WTC11 (cell line): Measurements from ENCODE around the gene ALCAM. TPM values are rescaled to one million over a fixed set of nuclear protein-coding genes. Genes with fewer than 3 reads are reported as not detected.

Experiments
- ATF1 ChIP-seq: sonication (generic); formaldehyde crosslinking; IDR thresholded peaks from 2 replicates; pipeline ENCODE4 v1.8.1; 2023; ENCODE audit warnings: mild to moderate bottlenecking, moderate library complexity, missing genetic modification reagents
- CREM ChIP-seq: sonication (generic); formaldehyde crosslinking; IDR thresholded peaks from 2 replicates; pipeline ENCODE4 v1.8.1; 2022; ENCODE audit warnings: mild to moderate bottlenecking, missing genetic modification reagents, moderate library complexity
- ESRRA ChIP-seq: sonication (generic); formaldehyde crosslinking; IDR thresholded peaks from 2 replicates; pipeline ENCODE4 v1.8.1; 2022; ENCODE audit warnings: mild to moderate bottlenecking, missing genetic modification reagents, borderline replicate concordance
- FOXP1 ChIP-seq: sonication (generic); formaldehyde crosslinking; IDR thresholded peaks from 2 replicates; pipeline ENCODE4 v1.8.0; 2022; ENCODE audit warnings: missing genetic modification reagents, mild to moderate bottlenecking, moderate library complexity, borderline replicate concordance
- IRF2 ChIP-seq: sonication (generic); formaldehyde crosslinking; IDR thresholded peaks from 2 replicates; pipeline ENCODE4 v1.8.0; 2022; ENCODE audit warnings: low read depth, missing genetic modification reagents, borderline replicate concordance
- MYBL2 ChIP-seq: sonication (generic); formaldehyde crosslinking; IDR thresholded peaks from 2 replicates; pipeline ENCODE4 v1.8.1; 2023; ENCODE audit warnings: mild to moderate bottlenecking, moderate library complexity, missing genetic modification reagents
- NFE2L1 ChIP-seq: sonication (generic); formaldehyde crosslinking; IDR thresholded peaks from 2 replicates; pipeline ENCODE4 v1.8.1; 2023; ENCODE audit warnings: missing genetic modification reagents
- OVOL2 ChIP-seq: fragments of 250-450 bp; sonication (Bioruptor Pico); IDR thresholded peaks from 2 replicates; pipeline ENCODE4 v1.9.0; 2021; ENCODE audit warnings: mild to moderate bottlenecking, borderline replicate concordance
- PRRX2 ChIP-seq: fragments of 250-450 bp; sonication (Bioruptor Pico); IDR thresholded peaks from 2 replicates; pipeline ENCODE4 v1.8.0; 2021; ENCODE audit warnings: mild to moderate bottlenecking
- TEAD1 ChIP-seq: sonication (generic); formaldehyde crosslinking; IDR thresholded peaks from 2 replicates; pipeline ENCODE4 v1.8.0; 2022; ENCODE audit warnings: mild to moderate bottlenecking, missing genetic modification reagents
- TP53 ChIP-seq: sonication (generic); formaldehyde crosslinking; IDR thresholded peaks from 2 replicates; pipeline ENCODE4 v1.8.1; 2023; ENCODE audit warnings: mild to moderate bottlenecking, missing genetic modification reagents
- USF2 ChIP-seq: sonication (generic); formaldehyde crosslinking; IDR thresholded peaks from 2 replicates; pipeline ENCODE4 v1.8.1; 2023; ENCODE audit warnings: mild to moderate bottlenecking, missing genetic modification reagents, moderate library complexity
- ZBTB43 ChIP-seq: sonication (generic); formaldehyde crosslinking; IDR thresholded peaks from 2 replicates; pipeline ENCODE4 v1.8.1; 2023; ENCODE audit warnings: mild to moderate bottlenecking, missing genetic modification reagents
- ZMAT4 ChIP-seq: fragments of 250-450 bp; sonication (Bioruptor Pico); IDR thresholded peaks from 2 replicates; pipeline ENCODE4 v1.9.0; 2021; ENCODE audit warnings: mild to moderate bottlenecking
- ZNF281 ChIP-seq: sonication (generic); formaldehyde crosslinking; IDR thresholded peaks from 2 replicates; pipeline ENCODE4 v1.8.0; 2023; ENCODE audit warnings: mild to moderate bottlenecking, missing genetic modification reagents
- ZNF396 ChIP-seq: fragments of 250-450 bp; sonication (Bioruptor Pico); IDR thresholded peaks from 2 replicates; pipeline ENCODE4 v1.8.0; 2021; ENCODE audit warnings: mild to moderate bottlenecking, moderate library complexity, borderline replicate concordance
- total RNA-seq: library from RNA; stranded (reverse); gene quantifications from 3 replicates; pipeline ENCODE4 v1.2.3, GENCODE V29; 2021
- TF ChIP-seq, protein P1 (sequence below): sonication (generic); formaldehyde crosslinking; IDR thresholded peaks from 2 replicates; pipeline ENCODE4 v1.8.1; 2023; ENCODE audit warnings: mild to moderate bottlenecking, missing genetic modification reagents, borderline replicate concordance
- TF ChIP-seq, protein P2 (sequence below): fragments of 250-450 bp; sonication (Bioruptor Pico); IDR thresholded peaks from 2 replicates; pipeline ENCODE4 v1.9.0; 2021; ENCODE audit warnings: mild to moderate bottlenecking, borderline replicate concordance
- TF ChIP-seq, protein P3 (sequence below): fragments of 250-450 bp; sonication (Bioruptor Pico); IDR thresholded peaks from 2 replicates; pipeline ENCODE4 v2.1.2; 2022; ENCODE audit warnings: mild to moderate bottlenecking, moderate library complexity

Gene ALCAM
- total RNA-seq, 1 experiment from 2014 or later: 30.7 TPM

DNA sequence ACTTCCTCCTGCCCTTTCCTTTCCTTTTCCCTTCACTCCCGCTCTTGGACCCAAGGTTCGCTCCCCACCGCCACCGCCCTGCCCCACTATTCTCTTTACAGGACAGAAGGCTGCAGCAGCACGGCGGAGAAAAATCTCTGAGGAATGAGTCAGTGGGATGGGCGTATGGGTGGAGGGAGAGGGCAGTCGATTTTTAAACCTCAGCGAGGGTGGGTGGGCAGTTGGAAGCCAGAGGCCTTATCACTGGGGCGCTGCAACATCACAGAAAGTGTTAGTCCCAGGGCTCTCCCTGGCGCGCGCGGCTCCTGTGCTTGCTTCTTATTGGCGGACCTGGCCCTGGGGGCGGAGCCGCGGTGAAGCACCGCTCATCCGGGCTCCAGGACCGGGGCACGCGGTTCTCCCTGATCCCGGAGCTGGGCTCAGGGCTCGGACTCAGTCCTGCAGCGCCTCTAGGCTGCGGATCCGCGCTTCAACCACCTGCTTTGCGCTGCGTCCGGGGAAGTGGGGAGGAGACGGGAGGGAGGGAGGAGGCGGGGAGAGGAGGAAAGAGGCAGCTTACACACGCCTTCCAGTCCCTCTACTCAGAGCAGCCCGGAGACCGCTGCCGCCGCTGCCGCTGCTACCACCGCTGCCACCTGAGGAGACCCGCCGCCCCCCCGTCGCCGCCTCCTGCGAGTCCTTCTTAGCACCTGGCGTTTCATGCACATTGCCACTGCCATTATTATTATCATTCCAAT, at the start of gene ALCAM (continued):
- TF ChIP-seq, protein P1, sequence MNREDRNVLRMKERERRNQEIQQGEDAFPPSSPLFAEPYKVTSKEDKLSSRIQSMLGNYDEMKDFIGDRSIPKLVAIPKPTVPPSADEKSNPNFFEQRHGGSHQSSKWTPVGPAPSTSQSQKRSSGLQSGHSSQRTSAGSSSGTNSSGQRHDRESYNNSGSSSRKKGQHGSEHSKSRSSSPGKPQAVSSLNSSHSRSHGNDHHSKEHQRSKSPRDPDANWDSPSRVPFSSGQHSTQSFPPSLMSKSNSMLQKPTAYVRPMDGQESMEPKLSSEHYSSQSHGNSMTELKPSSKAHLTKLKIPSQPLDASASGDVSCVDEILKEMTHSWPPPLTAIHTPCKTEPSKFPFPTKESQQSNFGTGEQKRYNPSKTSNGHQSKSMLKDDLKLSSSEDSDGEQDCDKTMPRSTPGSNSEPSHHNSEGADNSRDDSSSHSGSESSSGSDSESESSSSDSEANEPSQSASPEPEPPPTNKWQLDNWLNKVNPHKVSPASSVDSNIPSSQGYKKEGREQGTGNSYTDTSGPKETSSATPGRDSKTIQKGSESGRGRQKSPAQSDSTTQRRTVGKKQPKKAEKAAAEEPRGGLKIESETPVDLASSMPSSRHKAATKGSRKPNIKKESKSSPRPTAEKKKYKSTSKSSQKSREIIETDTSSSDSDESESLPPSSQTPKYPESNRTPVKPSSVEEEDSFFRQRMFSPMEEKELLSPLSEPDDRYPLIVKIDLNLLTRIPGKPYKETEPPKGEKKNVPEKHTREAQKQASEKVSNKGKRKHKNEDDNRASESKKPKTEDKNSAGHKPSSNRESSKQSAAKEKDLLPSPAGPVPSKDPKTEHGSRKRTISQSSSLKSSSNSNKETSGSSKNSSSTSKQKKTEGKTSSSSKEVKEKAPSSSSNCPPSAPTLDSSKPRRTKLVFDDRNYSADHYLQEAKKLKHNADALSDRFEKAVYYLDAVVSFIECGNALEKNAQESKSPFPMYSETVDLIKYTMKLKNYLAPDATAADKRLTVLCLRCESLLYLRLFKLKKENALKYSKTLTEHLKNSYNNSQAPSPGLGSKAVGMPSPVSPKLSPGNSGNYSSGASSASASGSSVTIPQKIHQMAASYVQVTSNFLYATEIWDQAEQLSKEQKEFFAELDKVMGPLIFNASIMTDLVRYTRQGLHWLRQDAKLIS: no peak
- TF ChIP-seq OVOL2 (CRISPR knock-in tag): no peak
- peak; percentile 92 for TF ChIP-seq MYBL2 (CRISPR knock-in tag)
- peak; percentile 69; the same call in 1 of the 2 replicates for TF ChIP-seq TP53 (CRISPR knock-in tag)
- TF ChIP-seq, protein P2, sequence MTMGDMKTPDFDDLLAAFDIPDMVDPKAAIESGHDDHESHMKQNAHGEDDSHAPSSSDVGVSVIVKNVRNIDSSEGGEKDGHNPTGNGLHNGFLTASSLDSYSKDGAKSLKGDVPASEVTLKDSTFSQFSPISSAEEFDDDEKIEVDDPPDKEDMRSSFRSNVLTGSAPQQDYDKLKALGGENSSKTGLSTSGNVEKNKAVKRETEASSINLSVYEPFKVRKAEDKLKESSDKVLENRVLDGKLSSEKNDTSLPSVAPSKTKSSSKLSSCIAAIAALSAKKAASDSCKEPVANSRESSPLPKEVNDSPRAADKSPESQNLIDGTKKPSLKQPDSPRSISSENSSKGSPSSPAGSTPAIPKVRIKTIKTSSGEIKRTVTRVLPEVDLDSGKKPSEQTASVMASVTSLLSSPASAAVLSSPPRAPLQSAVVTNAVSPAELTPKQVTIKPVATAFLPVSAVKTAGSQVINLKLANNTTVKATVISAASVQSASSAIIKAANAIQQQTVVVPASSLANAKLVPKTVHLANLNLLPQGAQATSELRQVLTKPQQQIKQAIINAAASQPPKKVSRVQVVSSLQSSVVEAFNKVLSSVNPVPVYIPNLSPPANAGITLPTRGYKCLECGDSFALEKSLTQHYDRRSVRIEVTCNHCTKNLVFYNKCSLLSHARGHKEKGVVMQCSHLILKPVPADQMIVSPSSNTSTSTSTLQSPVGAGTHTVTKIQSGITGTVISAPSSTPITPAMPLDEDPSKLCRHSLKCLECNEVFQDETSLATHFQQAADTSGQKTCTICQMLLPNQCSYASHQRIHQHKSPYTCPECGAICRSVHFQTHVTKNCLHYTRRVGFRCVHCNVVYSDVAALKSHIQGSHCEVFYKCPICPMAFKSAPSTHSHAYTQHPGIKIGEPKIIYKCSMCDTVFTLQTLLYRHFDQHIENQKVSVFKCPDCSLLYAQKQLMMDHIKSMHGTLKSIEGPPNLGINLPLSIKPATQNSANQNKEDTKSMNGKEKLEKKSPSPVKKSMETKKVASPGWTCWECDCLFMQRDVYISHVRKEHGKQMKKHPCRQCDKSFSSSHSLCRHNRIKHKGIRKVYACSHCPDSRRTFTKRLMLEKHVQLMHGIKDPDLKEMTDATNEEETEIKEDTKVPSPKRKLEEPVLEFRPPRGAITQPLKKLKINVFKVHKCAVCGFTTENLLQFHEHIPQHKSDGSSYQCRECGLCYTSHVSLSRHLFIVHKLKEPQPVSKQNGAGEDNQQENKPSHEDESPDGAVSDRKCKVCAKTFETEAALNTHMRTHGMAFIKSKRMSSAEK (CRISPR knock-in tag): no peak
- peak; percentile 83; the same call in 1 of the 2 replicates for TF ChIP-seq TEAD1 (CRISPR knock-in tag)
- TF ChIP-seq ESRRA (CRISPR knock-in tag): 0 out of 2 replicates have a peak, but pooled peaks have one; percentile 31
- TF ChIP-seq PRRX2: no peak
- no peak for TF ChIP-seq IRF2 (CRISPR knock-in tag)
- TF ChIP-seq USF2 (CRISPR knock-in tag): peak; percentile 55
- no peak for TF ChIP-seq ZNF396 (CRISPR knock-in tag)
- TF ChIP-seq CREM (CRISPR knock-in tag): peak; percentile 47; the same call in 1 of the 2 replicates
- peak; percentile 89; the same call in 1 of the 2 replicates for TF ChIP-seq ZBTB43
- TF ChIP-seq ATF1 (CRISPR knock-in tag): no peak
- TF ChIP-seq, protein P3, sequence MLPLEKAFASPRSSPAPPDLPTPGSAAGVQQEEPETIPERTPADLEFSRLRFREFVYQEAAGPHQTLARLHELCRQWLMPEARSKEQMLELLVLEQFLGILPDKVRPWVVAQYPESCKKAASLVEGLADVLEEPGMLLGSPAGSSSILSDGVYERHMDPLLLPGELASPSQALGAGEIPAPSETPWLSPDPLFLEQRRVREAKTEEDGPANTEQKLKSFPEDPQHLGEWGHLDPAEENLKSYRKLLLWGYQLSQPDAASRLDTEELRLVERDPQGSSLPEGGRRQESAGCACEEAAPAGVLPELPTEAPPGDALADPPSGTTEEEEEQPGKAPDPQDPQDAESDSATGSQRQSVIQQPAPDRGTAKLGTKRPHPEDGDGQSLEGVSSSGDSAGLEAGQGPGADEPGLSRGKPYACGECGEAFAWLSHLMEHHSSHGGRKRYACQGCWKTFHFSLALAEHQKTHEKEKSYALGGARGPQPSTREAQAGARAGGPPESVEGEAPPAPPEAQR (CRISPR knock-in tag): no peak
- peak; percentile 79 for TF ChIP-seq FOXP1 (CRISPR knock-in tag)
- TF ChIP-seq ZMAT4: no peak
- no peak for TF ChIP-seq ZNF281
- peak; percentile 76; the same call in 1 of the 2 replicates for TF ChIP-seq NFE2L1
